Vagina (tissue), 2 donors: ENCODE data around the gene JAK2.

Experiments used
- POLR2A ChIP-seq, 2 donors: fragments of 450-650 bp; IDR thresholded peaks; one replicate each; pipeline ENCODE4 v1.6.1; 2017; ENCODE audit warnings: antibody characterized with exemption in 2 of 2, mild to moderate bottlenecking in 2 of 2, moderate library complexity in 2 of 2
- POLR2AphosphoS5 ChIP-seq, 2 donors: sonication (generic); formaldehyde crosslinking; IDR thresholded peaks; one replicate each; pipeline ENCODE4 v1.9.0; 2017; ENCODE audit warnings: antibody characterized with exemption in 2 of 2, mild to moderate bottlenecking in 2 of 2, low read depth in 1 of 2; ENCODE audit not compliant: insufficient read depth in 1 of 2
- TF ChIP-seq, protein P1 (sequence below), 3 experiments: fragments of 450-650 bp in 2 of 3; fragments of 200-600 bp in 1 of 3; sonication (generic) in 1 of 3; IDR thresholded peaks; one replicate each; pipeline ENCODE4 v1.5.1; 2017 to 2019; ENCODE audit warnings: antibody characterized with exemption in 3 of 3, mild to moderate bottlenecking in 2 of 3, moderate library complexity in 2 of 3

DNA sequence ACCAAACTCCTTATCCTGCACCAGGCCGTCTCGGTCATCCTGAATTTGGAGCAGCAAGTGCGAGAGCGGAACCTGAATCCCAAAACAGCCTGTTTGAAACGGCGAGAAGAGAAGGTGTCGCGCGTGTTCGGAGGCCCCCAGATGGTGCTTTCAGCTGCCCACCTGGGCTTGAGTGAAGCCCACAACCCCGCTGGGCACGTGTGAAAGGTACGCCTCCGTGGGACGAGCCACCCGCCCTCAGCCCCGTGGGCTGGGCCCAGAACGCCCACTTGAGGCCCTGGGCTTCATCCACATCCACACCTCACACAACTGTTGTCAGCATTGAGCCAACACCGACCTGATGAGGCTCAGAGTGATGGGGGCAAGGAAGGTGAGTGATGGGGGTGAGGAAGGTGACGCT, 127.6 kb downstream of the JAK2 start:
- TF ChIP-seq, protein P1, sequence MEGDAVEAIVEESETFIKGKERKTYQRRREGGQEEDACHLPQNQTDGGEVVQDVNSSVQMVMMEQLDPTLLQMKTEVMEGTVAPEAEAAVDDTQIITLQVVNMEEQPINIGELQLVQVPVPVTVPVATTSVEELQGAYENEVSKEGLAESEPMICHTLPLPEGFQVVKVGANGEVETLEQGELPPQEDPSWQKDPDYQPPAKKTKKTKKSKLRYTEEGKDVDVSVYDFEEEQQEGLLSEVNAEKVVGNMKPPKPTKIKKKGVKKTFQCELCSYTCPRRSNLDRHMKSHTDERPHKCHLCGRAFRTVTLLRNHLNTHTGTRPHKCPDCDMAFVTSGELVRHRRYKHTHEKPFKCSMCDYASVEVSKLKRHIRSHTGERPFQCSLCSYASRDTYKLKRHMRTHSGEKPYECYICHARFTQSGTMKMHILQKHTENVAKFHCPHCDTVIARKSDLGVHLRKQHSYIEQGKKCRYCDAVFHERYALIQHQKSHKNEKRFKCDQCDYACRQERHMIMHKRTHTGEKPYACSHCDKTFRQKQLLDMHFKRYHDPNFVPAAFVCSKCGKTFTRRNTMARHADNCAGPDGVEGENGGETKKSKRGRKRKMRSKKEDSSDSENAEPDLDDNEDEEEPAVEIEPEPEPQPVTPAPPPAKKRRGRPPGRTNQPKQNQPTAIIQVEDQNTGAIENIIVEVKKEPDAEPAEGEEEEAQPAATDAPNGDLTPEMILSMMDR (IDR thresholded peaks at IDR 0.05), result no peak
- TF ChIP-seq POLR2A (IDR thresholded peaks at IDR 0.05), result no peak
- no peak for TF ChIP-seq POLR2AphosphoS5 (IDR thresholded peaks at IDR 0.05; ENCODE audit: insufficient read depth in 1 of 2, low read depth in 1 of 2)
